Endothelial cell of umbilical vein (primary cell): ENCODE data around the gene DGLUCY.
"Not testable (repeated sequence)": the region's sequence is repeated elsewhere in the genome, so short reads cannot be mapped to it uniquely, and the experiment has no call there.

Experiments
- EZH2 ChIP-seq: IDR thresholded peaks from 2 replicates; pipeline ENCODE4 v1.6.1; 2012; ENCODE audit warnings: borderline replicate concordance, low read depth, mild to moderate bottlenecking, moderate library complexity, low read length, inconsistent platforms; ENCODE audit not compliant: severe bottlenecking
- FOS ChIP-seq: IDR thresholded peaks from 2 replicates; pipeline ENCODE4 v1.6.1; 2011; ENCODE audit warnings: mild to moderate bottlenecking, low read length, moderate library complexity, borderline replicate concordance; ENCODE audit not compliant: insufficient read depth
- JUN ChIP-seq: IDR thresholded peaks from 2 replicates; pipeline ENCODE4 v1.6.1; 2011; ENCODE audit warnings: borderline replicate concordance, low read depth; ENCODE audit not compliant: insufficient read length, insufficient read depth
- MYC ChIP-seq: IDR thresholded peaks from one replicate; pipeline ENCODE4 v1.6.1; 2011; ENCODE audit warnings: mild to moderate bottlenecking, low read depth, low read length
- POLR2A ChIP-seq: IDR thresholded peaks from 2 replicates; pipeline ENCODE4 v1.6.1; 2012; ENCODE audit warnings: low read depth, mild to moderate bottlenecking, control low read depth, low read length
- POLR2AphosphoS5 ChIP-seq: IDR thresholded peaks from 2 replicates; pipeline ENCODE4 v1.6.1; 2012; ENCODE audit warnings: low read depth, mild to moderate bottlenecking, control low read depth, low read length, moderate library complexity; ENCODE audit not compliant: insufficient read depth
- TF ChIP-seq, protein P1 (sequence below), 2 donors: IDR thresholded peaks; 1 replicate in 1 of 2; 2 replicates in 1 of 2; pipeline ENCODE4 v1.5.1; 2011; ENCODE audit warnings: low read length in 2 of 2, mild to moderate bottlenecking in 2 of 2, moderate library complexity in 2 of 2, control low read depth in 1 of 2, inconsistent platforms in 1 of 2, low read depth in 1 of 2; ENCODE audit not compliant: insufficient read depth in 1 of 2; ENCODE audit errors: extremely low read depth in 1 of 2
- TF ChIP-seq, protein P2 (sequence below): IDR thresholded peaks from 2 replicates; pipeline ENCODE4 v1.6.1; 2011; ENCODE audit not compliant: insufficient read depth, insufficient read length

DNA sequence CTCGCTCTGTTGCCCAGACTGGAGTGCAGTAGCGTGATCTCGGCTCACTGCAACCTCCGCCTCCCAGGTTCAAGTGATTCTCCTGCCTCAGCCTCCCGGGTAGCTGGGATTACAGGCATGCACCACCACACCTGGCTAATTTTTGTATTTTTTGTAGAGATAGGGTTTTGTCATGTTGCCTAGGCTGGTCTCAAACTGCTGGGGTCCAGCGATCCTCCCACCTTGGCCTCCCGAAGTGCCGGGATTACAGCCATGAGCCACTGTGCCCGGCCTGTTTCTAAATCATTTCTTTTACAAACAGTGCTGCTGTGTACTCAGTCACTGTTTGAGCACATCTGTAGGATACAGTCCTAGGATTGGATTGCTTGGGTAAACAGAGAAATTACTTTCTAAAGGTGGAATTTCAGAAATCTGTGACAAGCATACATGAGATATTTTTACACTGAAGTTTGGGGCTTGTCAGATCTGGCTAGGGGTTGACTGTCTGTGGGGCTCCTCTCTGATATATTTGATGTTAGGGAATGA is 42.3 kb downstream of the DGLUCY start:
- TF ChIP-seq POLR2A, EZH2, JUN, FOS, POLR2AphosphoS5, MYC: not testable (repeated sequence)
- TF ChIP-seq, protein P1, sequence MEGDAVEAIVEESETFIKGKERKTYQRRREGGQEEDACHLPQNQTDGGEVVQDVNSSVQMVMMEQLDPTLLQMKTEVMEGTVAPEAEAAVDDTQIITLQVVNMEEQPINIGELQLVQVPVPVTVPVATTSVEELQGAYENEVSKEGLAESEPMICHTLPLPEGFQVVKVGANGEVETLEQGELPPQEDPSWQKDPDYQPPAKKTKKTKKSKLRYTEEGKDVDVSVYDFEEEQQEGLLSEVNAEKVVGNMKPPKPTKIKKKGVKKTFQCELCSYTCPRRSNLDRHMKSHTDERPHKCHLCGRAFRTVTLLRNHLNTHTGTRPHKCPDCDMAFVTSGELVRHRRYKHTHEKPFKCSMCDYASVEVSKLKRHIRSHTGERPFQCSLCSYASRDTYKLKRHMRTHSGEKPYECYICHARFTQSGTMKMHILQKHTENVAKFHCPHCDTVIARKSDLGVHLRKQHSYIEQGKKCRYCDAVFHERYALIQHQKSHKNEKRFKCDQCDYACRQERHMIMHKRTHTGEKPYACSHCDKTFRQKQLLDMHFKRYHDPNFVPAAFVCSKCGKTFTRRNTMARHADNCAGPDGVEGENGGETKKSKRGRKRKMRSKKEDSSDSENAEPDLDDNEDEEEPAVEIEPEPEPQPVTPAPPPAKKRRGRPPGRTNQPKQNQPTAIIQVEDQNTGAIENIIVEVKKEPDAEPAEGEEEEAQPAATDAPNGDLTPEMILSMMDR (IDR thresholded peaks at IDR 0.05; ENCODE audit: extremely low read depth in 1 of 2, insufficient read depth in 1 of 2, low read depth in 1 of 2, low read length in 2 of 2), result not testable (repeated sequence)
- TF ChIP-seq, protein P2, sequence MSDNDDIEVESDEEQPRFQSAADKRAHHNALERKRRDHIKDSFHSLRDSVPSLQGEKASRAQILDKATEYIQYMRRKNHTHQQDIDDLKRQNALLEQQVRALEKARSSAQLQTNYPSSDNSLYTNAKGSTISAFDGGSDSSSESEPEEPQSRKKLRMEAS, result not testable (repeated sequence)
